ENCODE measurements around the gene PDCD6IP.

The PDCD6IP gene

DNA sequence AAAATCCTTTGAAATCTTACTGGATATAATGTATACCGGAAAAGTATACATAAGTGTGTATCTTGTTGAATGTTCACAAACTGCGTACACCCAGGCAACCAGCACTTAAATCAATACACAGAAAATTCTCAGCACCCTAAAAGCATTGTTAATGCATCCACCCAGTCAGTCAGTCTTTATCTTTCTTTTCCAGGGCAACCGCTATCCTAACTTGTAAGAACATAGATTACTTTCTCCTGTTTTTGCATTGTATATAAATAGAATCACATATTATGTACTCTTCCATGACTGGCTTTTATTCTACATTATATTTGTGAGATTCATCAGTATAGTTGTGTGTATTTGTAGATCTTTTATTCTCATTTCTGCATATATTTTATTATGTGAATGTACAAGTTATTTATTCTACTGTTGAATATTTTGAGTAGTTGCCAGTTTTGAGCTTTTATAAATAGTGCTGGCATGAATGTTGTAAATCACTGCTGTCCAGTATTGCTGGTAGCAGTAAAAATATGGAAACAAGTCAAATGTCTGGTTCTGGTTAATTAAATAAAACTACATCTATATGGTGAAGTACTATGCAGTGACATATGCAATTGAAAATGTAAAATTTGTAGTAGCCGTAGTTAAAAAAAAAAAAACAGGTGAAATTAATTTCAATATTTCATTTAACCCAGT is 62.1 kb downstream of the PDCD6IP start:
- H3K4me2 ChIP-seq (ENCODE audit: low read depth, low read length, poor library complexity, severe bottlenecking), result no peak overlapping the region
- H3K9me3 ChIP-seq (ENCODE audit: insufficient read depth, low read depth, low read length), result no peaks in the 10 kb centered on the region
- H3F3A ChIP-seq (ENCODE audit: low read depth), result no peaks in the 10 kb centered on the region
- no peaks in the 10 kb centered on the region for H3K27me3 ChIP-seq (ENCODE audit: insufficient read depth, low read length, poor library complexity, severe bottlenecking)
- peaks cover 54% of the 10 kb centered on the region for H3K36me3 ChIP-seq (ENCODE audit: insufficient read depth, low read length)
- no peaks in the 10 kb centered on the region for H4K20me1 ChIP-seq (ENCODE audit: insufficient read depth, low read length, poor library complexity, severe bottlenecking)
- TF ChIP-seq, protein P1, sequence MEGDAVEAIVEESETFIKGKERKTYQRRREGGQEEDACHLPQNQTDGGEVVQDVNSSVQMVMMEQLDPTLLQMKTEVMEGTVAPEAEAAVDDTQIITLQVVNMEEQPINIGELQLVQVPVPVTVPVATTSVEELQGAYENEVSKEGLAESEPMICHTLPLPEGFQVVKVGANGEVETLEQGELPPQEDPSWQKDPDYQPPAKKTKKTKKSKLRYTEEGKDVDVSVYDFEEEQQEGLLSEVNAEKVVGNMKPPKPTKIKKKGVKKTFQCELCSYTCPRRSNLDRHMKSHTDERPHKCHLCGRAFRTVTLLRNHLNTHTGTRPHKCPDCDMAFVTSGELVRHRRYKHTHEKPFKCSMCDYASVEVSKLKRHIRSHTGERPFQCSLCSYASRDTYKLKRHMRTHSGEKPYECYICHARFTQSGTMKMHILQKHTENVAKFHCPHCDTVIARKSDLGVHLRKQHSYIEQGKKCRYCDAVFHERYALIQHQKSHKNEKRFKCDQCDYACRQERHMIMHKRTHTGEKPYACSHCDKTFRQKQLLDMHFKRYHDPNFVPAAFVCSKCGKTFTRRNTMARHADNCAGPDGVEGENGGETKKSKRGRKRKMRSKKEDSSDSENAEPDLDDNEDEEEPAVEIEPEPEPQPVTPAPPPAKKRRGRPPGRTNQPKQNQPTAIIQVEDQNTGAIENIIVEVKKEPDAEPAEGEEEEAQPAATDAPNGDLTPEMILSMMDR (conservative IDR thresholded peaks at IDR 0.05; ENCODE audit: low read length), result no peak
- TF ChIP-seq EZH2phosphoT487 (IDR thresholded peaks at IDR 0.05; ENCODE audit: borderline replicate concordance), result no peak
- no peak overlapping the region for H3K9ac ChIP-seq (ENCODE audit: low read depth, low read length, poor library complexity, severe bottlenecking)
- no peaks in the 10 kb centered on the region for H3K79me2 ChIP-seq (ENCODE audit: insufficient read depth, low read length)
- H2AFZ ChIP-seq (ENCODE audit: low read length), result no peak overlapping the region
- peaks cover 3% of the 10 kb centered on the region for H3K4me1 ChIP-seq (ENCODE audit: insufficient read depth, low read length, poor library complexity, severe bottlenecking)
- no peaks in the 10 kb centered on the region for H3K9me2 ChIP-seq (replicated peaks; ENCODE audit: low read depth, low read length)
- H3K4me3 ChIP-seq (ENCODE audit: low read length, poor library complexity, severe bottlenecking), result no peak overlapping the region

DNA sequence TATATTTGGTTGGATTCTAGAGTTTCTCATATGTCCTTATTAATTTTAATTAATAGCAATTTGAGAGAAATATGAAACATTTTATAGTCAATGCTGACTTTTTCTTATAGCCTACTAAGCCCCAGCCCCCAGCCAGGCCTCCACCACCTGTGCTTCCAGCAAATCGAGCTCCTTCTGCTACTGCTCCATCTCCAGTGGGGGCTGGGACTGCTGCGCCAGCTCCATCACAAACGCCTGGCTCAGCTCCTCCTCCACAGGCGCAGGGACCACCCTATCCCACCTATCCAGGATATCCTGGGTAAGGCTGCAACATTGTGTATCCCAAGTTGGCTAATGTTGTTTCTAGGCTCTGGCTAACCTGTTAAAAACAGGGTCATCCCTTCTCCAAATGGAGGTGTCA is 66.7 kb downstream of the PDCD6IP start:
- no peaks in the 10 kb centered on the region for H3K79me2 ChIP-seq (ENCODE audit: insufficient read depth, low read length)
- no peak overlapping the region for H3K9ac ChIP-seq (ENCODE audit: low read depth, low read length, poor library complexity, severe bottlenecking)
- H3K4me1 ChIP-seq (ENCODE audit: insufficient read depth, low read length, poor library complexity, severe bottlenecking), result no peaks in the 10 kb centered on the region
- no peak overlapping the region for H3K4me3 ChIP-seq (ENCODE audit: low read length, poor library complexity, severe bottlenecking)
- no peaks in the 10 kb centered on the region for H3K9me2 ChIP-seq (replicated peaks; ENCODE audit: low read depth, low read length)
- TF ChIP-seq, protein P1 (conservative IDR thresholded peaks at IDR 0.05; ENCODE audit: low read length), result no peak
- TF ChIP-seq EZH2phosphoT487 (IDR thresholded peaks at IDR 0.05; ENCODE audit: borderline replicate concordance), result no peak
- H2AFZ ChIP-seq (ENCODE audit: low read length), result no peak overlapping the region
- no peak overlapping the region for H3K4me2 ChIP-seq (ENCODE audit: low read depth, low read length, poor library complexity, severe bottlenecking)
- H3F3A ChIP-seq (ENCODE audit: low read depth), result no peaks in the 10 kb centered on the region
- H3K36me3 ChIP-seq (ENCODE audit: insufficient read depth, low read length), result peaks cover 59% of the 10 kb centered on the region
- no peaks in the 10 kb centered on the region for H3K27me3 ChIP-seq (ENCODE audit: insufficient read depth, low read length, poor library complexity, severe bottlenecking)
- no peaks in the 10 kb centered on the region for H3K9me3 ChIP-seq (ENCODE audit: insufficient read depth, low read depth, low read length)
- no peaks in the 10 kb centered on the region for H4K20me1 ChIP-seq (ENCODE audit: insufficient read depth, low read length, poor library complexity, severe bottlenecking)

DNA sequence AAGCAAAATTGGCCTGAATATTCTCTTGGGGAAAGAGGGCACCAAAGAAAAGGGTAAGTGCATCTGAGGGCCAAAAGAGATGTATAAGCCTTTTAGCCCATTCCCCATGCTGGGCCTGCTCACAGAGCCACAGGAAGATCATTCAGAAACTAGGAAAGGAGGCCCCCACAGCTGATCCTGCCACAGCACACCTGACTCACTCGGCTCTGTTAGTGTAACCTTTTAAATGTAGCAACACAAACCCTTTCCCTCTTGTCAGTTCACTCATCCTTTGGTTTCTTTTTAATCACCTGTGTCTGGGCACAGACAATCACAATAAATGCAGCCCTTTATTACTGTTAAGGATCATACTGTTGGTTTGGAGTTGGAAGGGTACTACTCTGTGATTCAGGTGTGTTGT is 69.9 kb downstream of the PDCD6IP start:
- H3K4me3 ChIP-seq (ENCODE audit: low read length, poor library complexity, severe bottlenecking), result no peak overlapping the region
- H3K4me1 ChIP-seq (ENCODE audit: insufficient read depth, low read length, poor library complexity, severe bottlenecking), result no peaks in the 10 kb centered on the region
- no peaks in the 10 kb centered on the region for H3K27me3 ChIP-seq (ENCODE audit: insufficient read depth, low read length, poor library complexity, severe bottlenecking)
- TF ChIP-seq EZH2phosphoT487 (IDR thresholded peaks at IDR 0.05; ENCODE audit: borderline replicate concordance), result no peak
- TF ChIP-seq, protein P1 (conservative IDR thresholded peaks at IDR 0.05; ENCODE audit: low read length), result no peak
- no peaks in the 10 kb centered on the region for H3K9me3 ChIP-seq (ENCODE audit: insufficient read depth, low read depth, low read length)
- H2AFZ ChIP-seq (ENCODE audit: low read length), result no peak overlapping the region
- peaks cover 46% of the 10 kb centered on the region for H3K36me3 ChIP-seq (ENCODE audit: insufficient read depth, low read length)
- no peaks in the 10 kb centered on the region for H3K9me2 ChIP-seq (replicated peaks; ENCODE audit: low read depth, low read length)
- no peak overlapping the region for H3K9ac ChIP-seq (ENCODE audit: low read depth, low read length, poor library complexity, severe bottlenecking)
- H3K79me2 ChIP-seq (ENCODE audit: insufficient read depth, low read length), result no peaks in the 10 kb centered on the region
- no peaks in the 10 kb centered on the region for H4K20me1 ChIP-seq (ENCODE audit: insufficient read depth, low read length, poor library complexity, severe bottlenecking)
- no peak overlapping the region for H3K4me2 ChIP-seq (ENCODE audit: low read depth, low read length, poor library complexity, severe bottlenecking)
- no peaks in the 10 kb centered on the region for H3F3A ChIP-seq (ENCODE audit: low read depth)

Data from Loucy (cell line).